Fibroblast of mammary gland (primary cell): Measurements from ENCODE around the gene TMEM187.
A peak's percentile ranks its signal among the peaks of the same experiment; 100 is the strongest.

Source experiments
- DNase-seq: peaks from one replicate; pipeline ENCODE4 v3.0.0-alpha.2; 2010; ENCODE audit warnings: low read depth
- H3K4me3 ChIP-seq: 2 replicates; pipeline ENCODE4 v1.5.1; 2011; ENCODE audit warnings: low read depth, mild to moderate bottlenecking, low read length, moderate library complexity; ENCODE audit not compliant: control insufficient read depth
- CTCF ChIP-seq: conservative IDR thresholded peaks from 2 replicates; pipeline ENCODE4 v1.5.1; 2011; ENCODE audit warnings: low read depth, low read length, inconsistent platforms; ENCODE audit not compliant: control insufficient read depth, insufficient read depth

TMEM187 gene

GRCh38 chrX:153961292-153961691 is 11.3 kb upstream of the TMEM187 start:
- no peak for DNase-seq
- TF ChIP-seq CTCF, result no peak
- no peak overlapping the region for H3K4me3 ChIP-seq

GRCh38 chrX:153963546-153963945 is 9.0 kb upstream of the TMEM187 start:
- TF ChIP-seq CTCF, result no peak
- no peak overlapping the region for H3K4me3 ChIP-seq
- DNase-seq, result no peak

GRCh38 chrX:153964105-153964504 is 8.4 kb upstream of the TMEM187 start:
- DNase-seq, result no peak
- no peak overlapping the region for H3K4me3 ChIP-seq
- no peak for TF ChIP-seq CTCF

GRCh38 chrX:153965406-153965805 is 7.1 kb upstream of the TMEM187 start:
- H3K4me3 ChIP-seq, result no peak overlapping the region
- no peak for TF ChIP-seq CTCF
- DNase-seq, result no peak

- peak; percentile 43 for DNase-seq
- no peak for TF ChIP-seq CTCF
- H3K4me3 ChIP-seq, result no peak overlapping the region
Measured at GRCh38 chrX:153966283-153966688, 6.3 kb upstream of the TMEM187 start.

GRCh38 chrX:153966841-153967535 is 5.6 kb upstream of the TMEM187 start:
- H3K4me3 ChIP-seq, result no peak overlapping the region
- peak; percentile 49 for DNase-seq
- TF ChIP-seq CTCF, result no peak

- DNase-seq, result no peak
- TF ChIP-seq CTCF, result no peak
- H3K4me3 ChIP-seq, result no peak overlapping the region
Measured at GRCh38 chrX:153967536-153968224, 4.9 kb upstream of the TMEM187 start.
